Activated CD4-positive, alpha-beta T cell treated with anti-CD3 and anti-CD28 coated beads, Interleukin-10, Interleukin-2, amounts not matched to agents 100 ng/mL and 50 ng/mL, durations not matched to agents 16 hours and 8 hours (primary cell): Measurements from ENCODE around the gene MOB3B.
A peak's percentile ranks its signal among the peaks of the same experiment; 100 is the strongest.

Experiments used
- DNase-seq: peaks from one replicate; pipeline ENCODE4 v3.0.0-alpha.2; 2020

MOB3B gene

DNA sequence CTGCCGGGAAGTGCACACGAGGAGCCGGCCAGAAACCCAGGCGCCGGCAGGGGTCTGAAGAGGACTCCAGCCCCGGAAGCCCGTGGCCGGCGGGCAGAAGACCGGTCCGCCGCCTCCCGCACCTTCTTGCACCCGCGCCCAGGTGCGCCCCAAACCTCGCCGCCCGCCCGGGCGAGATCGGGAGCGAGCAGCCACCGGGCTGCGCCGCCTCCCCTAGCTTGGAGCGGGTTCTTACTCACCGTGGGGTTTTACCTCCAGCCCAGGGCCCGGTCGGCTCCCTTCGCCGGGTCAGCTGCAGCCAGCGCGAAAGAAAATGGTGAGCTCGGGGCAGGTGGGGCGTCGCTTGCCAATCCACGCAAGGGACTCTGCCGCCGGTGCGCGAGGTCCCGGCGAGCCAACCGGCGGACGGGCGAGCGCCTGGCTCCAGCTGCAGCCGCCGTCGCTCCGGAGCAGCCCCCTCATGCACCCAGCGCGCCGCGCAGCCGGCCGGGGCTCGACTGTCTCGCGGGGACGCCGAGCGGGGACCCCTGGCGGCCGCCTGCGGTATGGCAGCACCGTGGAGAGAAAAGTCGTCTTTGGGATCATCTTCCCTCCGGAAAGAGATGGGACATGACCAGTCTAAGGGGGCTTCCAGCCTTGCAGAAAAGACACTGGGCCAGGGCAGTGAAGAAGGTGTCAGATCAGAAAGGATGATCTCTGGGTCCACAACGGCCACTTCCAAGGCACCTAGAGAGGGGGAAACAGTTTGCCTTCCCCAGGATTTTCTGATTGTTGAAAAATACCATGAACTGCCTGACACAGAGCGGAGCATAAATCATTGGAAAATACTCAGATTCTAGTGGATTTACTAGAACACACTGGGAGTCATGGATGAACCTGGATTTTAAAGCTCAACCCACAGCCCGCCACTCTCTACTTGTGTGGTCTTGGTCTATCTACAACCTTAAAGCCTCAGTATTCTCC, at the start of gene MOB3B:
Gene MOB3B, minus strand, starts transcription at position 499 of the 963 bp plus-strand sequence. CDS start 74,264 bp downstream, outside the sequence.
- DNase-seq = peak; percentile 79

DNA sequence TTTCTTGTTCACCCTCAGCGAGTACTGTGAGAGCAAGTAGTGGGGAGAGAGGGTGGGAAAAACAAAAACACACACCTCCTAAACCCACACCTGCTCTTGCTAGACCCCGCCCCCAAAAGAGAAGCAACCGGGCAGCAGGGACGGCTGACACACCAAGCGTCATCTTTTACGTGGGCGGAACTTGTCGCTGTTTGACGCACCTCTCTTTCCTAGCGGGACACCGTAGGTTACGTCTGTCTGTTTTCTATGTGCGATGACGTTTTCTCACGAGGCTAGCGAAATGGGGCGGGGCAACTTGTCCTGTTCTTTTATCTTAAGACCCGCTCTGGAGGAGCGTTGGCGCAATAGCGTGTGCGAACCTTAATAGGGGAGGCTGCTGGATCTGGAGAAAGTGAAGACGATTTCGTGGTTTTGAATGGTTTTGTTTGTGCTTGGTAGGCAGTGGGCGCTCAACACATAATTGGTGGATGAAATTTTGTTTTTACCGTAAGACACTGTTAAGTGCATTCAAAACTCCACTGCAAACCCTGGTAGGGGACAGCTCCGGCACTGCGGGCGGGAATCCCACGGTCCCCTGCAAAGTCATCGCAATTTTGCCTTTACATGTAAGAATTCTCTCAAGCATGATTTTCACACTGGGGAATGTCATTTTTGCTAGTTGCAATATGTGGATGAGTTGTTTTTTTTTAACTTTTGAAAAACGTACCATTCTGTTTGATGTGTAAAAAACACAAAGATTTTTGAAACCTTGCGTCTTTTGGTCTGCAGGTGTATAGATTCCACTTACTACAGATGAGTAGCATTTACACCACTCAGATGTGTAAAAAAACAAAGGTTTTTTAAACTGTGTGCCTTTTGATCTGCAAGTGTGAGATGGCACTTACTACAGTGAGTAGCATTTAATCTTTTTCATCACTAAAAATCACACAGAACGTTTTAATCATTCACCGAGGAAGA, 44.3 kb upstream of the MOB3B start:
- DNase-seq = peak; percentile 98

DNA sequence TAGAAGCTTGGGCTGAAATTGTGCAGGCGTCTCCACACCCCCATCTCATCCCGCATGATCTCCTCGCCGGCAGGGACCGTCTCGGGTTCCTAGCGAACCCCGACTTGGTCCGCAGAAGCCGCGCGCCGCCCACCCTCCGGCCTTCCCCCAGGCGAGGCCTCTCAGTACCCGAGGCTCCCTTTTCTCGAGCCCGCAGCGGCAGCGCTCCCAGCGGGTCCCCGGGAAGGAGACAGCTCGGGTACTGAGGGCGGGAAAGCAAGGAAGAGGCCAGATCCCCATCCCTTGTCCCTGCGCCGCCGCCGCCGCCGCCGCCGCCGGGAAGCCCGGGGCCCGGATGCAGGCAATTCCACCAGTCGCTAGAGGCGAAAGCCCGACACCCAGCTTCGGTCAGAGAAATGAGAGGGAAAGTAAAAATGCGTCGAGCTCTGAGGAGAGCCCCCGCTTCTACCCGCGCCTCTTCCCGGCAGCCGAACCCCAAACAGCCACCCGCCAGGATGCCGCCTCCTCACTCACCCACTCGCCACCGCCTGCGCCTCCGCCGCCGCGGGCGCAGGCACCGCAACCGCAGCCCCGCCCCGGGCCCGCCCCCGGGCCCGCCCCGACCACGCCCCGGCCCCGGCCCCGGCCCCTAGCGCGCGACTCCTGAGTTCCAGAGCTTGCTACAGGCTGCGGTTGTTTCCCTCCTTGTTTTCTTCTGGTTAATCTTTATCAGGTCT, 43.5 kb upstream of the MOB3B start, which contains the start of gene C9orf72:
Gene C9orf72, minus strand, starts transcription at position 564 of the 716 bp plus-strand sequence. CDS start 6,361 bp downstream, outside the sequence.
- peak; percentile 90 for DNase-seq

DNA sequence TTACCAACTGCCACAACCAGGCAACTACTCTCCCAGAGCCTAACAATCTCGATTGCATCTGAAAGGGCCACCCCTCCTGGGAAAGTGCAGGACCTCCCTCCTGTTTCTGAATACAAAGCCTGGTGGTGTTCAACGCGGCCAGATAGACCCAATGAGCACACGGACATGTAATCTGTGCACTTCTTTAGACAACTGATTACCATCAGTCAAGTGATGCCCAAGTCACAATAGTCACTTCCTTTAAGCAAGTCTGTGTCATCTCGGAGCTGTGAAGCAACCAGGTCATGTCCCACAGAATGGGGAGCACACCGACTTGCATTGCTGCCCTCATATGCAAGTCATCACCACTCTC, 42.9 kb upstream of the MOB3B start:
- DNase-seq = peak; percentile 83

DNA sequence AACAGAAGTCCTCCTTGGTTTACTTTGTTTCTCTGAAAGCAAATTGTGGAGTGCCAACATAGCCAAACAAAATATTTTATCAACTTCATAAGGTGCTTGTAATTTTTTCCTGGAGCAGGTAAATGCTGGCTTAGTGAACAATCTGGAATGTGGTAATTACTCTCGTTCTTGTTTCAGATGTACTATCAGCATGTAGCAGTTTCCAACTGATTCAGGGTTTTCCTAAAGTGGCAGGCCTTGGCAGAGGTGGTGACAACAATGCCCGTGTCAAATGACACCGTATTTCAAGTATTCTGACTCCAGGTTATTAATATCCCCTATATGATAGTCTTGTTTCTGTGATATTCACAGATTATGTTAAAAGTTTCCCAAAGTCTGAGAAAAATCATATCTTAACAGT, 42.4 kb upstream of the MOB3B start:
- DNase-seq = no peak

DNA sequence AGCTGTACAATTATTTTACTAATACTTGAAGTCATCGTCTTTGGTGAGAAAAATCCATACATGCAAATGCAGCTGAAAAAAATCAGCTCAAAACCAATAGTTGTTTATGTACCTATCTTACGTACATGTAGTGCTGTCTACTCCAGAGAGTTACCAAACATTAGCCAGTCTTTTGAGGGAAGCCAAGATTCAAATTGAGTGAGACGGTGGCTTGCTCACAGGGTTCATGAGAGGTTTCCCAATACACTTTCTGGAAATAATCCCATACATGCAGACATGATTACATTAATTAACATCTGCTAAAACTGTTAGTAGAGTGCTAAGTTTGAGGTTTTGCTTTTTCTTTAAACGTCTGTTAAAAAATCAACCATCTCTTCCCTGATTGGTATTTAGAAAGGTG, 41.4 kb upstream of the MOB3B start:
- DNase-seq = no peak

DNA sequence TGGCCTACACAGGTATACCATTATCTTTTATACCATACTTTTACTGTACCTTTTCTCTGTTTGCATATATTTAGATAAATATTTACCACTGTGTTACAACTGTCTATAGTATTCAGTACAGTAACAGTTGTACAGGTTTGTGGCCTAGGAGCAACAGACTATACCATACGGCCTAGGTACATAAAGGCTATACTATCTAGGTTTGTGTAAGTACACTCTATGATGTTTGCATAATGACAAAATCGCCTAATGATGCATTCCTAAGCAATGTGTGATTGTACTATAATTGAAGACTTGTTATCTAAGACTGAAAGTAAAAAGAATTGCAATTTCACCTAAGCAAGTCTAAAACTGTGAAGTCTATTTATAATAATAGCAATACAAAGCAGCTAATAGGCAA, 39.8 kb upstream of the MOB3B start:
- no peak for DNase-seq

DNA sequence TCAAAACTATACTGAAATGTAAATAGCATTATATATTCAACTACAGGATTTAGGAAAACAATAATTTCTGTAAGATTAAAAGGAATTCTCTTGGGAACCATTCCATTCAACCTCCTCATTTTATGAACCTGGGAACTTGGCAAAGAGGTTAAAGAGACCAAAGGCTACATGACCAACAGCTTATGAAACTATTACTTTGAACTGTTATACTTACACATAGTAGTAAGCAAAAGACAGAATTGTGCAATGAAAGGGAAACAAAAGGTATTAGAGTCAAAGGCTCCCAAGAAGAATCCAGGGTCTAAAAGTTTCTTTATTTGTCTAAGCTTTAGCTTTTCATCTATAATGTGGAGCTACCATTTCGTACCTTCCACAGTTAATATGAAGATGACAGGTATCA, 36.5 kb upstream of the MOB3B start:
- DNase-seq = no peak

- no peak for DNase-seq
These were observed 36.1 kb upstream of the MOB3B start for GRCh38 chr9:27565696-27566095.

DNA sequence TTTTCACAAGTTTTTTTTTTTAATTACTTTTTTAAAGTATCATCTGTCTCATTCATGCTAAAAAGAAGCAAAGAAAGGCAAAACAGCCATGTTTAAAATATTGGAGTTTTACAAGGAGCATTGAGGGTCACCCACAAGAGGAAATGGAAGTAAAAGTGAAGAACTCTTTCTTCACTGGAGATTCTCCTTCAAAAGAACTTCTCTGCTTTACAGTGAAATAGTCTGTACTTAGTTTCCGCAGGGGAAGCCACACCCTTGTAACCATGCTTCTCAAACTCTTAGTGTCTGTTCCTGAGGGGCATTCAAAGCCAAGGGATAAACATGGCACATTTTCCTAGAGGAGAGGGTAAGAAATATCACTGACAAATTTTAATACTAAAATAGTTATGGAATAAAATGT, 35.1 kb upstream of the MOB3B start:
- no peak for DNase-seq

- no peak for DNase-seq
These were observed 34.3 kb upstream of the MOB3B start for GRCh38 chr9:27563738-27564430.

GRCh38 chr9:27561685-27562084, 32.1 kb upstream of the MOB3B start:
- peak; percentile 36 for DNase-seq

DNA sequence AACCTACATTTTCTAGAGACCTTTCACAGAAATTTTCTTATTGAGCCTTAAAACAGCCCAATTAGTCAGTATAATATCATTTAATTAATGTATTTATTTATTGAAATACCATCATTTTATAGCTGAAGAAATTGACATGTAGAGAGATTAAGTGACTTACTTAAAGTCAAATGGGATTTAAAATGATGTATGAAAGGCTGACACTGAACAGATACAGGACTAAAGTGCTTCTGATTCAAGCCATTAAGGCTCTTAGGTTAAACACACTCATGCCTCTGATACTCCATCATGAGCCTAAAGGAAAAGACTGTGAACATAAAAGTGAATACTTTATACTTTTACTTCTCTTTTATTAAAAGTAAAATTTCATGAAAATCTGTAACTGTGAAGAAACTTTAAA, 30.8 kb upstream of the MOB3B start:
- DNase-seq = no peak

DNA sequence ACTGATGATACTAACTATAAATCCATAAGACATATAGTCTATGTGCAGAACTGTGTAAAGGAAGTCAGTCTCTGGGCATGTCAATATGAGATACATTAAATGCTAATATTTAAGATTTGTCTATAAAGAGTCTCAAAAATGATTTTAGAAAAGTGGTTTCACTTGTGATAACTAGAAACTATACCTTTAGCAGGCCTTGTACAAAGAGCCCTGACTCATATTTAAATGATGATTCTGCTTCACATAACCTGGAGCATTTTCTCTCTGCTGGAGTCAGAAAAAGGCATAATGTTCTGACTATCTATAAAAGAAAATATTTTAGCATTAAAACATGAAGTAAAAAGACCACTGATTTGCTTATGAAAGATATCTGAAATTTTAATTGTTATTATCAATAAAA, 28.7 kb upstream of the MOB3B start:
- DNase-seq = no peak

- no peak for DNase-seq
These were observed 26.9 kb upstream of the MOB3B start for GRCh38 chr9:27556470-27556869.

- DNase-seq = no peak
These were observed 25.1 kb upstream of the MOB3B start for GRCh38 chr9:27554712-27555111.

DNA sequence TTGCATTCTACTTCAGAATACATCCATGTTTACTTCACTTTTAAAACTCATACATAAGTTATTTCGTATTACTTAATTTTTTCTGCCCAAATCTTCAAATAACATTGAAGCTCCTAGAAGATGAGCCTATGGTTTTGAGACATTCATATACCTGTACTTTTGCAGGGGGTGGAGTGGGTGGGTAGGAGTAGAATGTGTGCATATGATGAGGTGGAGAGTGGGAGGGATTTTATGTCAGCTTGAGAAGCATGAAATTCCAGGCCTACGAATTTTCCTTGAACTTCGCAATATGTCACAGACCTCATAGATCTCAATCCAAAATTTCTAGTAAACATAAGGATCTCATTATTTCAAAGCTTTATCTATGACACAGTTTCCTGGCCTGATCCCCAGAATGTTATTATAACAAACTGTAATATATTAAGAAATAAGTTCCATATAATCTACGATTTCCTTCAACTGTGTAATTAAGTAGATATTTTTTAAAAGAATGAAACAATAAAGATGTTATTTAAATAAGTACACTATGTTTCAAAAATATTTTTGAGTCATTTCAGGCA, 19.7 kb upstream of the MOB3B start:
- no peak for DNase-seq

DNA sequence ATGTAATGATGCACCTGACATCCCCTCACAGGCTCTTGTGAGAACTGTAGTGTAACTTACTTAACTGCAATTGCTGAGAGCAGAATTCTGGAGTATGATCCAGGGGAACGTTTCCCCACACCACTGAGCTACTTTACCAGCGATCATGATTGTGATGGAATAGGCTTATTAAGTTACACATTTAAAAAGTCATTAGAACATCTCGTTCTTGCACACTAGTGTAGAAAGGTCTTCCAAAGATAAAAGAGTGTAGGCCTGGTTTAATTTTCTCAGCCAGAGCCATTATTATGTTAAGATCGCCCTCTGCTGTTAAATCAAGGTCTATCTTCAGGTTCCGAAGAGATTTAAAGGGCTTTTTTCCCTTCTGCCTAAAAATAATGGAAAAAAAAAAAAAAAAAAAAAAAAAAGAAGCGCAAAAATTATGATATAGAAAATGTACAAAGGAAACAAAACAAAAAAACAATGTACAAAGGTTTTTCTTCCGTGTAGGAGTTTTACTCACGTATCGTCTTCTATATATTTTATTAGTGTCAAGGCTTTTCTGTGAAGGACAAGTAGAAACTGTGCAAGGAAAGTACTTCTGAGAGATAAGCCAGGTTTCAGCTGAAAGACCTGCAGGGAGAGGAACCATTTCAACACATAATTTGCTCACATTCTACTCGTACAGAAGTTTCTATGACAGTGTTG, 18.6 kb upstream of the MOB3B start:
- peak; percentile 22 for DNase-seq

- DNase-seq = no peak
These were observed 15.9 kb upstream of the MOB3B start for GRCh38 chr9:27545471-27545870.

- no peak for DNase-seq
These were observed 12.9 kb upstream of the MOB3B start for GRCh38 chr9:27542508-27542907.

DNA sequence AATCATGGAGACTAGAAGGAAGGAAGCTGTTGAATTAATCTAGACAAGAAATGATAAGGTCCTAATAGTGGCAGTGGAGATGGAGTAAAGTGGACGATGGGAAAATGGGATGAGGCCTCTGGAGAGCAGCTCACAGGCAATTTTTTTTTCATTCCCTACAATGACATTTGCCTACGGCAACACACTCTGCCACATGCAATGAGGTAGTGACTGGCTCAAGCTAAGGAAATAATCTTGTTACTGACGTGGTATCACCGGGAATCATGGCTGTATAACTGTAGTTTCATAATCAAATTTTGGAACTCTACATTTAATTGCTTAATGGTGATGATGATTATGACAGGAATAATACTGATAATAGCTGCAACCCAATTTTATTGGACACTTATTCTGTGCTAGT, 12.1 kb upstream of the MOB3B start:
- no peak for DNase-seq
